ENCODE measurements around the gene FBRSL1. TPM values are rescaled to one million over a fixed set of nuclear protein-coding genes. Genes with fewer than 3 reads are reported as not detected.

The FBRSL1 gene
- total and polyA plus RNA-seq, 7 donors = 3.9 to 37.0 (median 10.3) TPM

DNA sequence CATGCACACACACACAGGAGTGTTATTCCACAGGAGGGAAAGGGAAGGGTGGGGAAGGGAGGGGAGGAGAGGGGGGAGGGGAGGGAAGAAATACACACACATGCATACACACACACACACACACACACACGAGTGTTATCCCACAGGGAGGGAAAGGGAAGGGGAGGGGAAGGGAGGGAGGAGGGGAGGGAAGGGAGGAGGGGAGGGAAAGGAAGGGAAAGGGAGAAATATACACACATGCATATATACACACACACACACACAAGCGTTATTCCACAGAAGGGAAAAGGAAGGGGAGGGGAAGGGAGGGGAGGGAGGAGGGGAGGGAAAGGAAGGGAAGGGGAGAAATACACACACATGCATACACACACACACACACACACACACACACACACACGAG, 19.6 kb upstream of the FBRSL1 start:
- TF ChIP-seq EP300 (IDR thresholded peaks at IDR 0.05) (no peak), POLR2AphosphoS5 (IDR thresholded peaks at IDR 0.05) (no peak), POLR2A (IDR thresholded peaks at IDR 0.05) (no peak)
- TF ChIP-seq, protein P1, sequence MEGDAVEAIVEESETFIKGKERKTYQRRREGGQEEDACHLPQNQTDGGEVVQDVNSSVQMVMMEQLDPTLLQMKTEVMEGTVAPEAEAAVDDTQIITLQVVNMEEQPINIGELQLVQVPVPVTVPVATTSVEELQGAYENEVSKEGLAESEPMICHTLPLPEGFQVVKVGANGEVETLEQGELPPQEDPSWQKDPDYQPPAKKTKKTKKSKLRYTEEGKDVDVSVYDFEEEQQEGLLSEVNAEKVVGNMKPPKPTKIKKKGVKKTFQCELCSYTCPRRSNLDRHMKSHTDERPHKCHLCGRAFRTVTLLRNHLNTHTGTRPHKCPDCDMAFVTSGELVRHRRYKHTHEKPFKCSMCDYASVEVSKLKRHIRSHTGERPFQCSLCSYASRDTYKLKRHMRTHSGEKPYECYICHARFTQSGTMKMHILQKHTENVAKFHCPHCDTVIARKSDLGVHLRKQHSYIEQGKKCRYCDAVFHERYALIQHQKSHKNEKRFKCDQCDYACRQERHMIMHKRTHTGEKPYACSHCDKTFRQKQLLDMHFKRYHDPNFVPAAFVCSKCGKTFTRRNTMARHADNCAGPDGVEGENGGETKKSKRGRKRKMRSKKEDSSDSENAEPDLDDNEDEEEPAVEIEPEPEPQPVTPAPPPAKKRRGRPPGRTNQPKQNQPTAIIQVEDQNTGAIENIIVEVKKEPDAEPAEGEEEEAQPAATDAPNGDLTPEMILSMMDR (IDR thresholded peaks at IDR 0.05) = no peak

DNA sequence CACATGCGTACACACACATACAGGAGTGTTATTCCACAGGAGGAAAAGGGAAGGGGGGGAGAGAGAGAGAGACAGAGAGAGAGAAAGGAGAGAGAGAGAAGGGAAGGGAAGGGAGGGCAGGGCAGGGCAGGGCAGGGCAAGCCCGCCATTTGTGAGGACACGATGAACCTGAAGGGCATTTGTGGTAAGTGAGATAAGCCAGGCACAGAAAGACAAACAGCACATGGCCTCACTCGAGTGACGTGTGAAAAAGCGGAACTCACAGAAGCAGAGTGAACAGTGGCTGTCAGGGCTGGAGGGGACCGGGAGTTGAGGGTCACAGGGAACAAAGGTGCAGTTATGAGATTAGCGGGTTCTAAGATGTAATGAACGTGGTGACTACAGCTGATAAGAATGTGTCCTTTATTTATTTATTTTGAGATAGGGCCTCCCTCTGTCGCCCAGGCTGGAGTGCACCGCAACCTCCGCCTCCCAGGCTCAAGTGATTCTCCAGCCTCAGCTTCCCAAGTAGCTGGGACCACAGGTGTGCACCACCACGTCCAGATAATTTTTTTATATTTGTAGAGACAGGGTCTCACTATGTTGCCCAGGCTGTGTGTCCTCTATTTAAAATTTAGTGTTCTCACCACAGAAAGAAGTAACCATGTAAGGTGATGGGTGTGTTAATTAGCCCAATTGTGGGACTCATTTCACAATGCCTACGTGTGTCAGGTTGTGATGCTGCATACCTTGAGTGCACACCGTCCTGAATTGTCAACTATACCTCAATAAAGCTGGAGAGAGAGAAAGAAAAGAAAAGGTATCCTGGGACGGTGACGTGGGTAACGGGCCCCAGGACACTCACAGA, 18.7 kb upstream of the FBRSL1 start:
- H3K27ac ChIP-seq = no peak overlapping the region
- 35 to 56% methylated on average over 18 of the region's 18 CpGs for WGBS, 2 donors
- TF ChIP-seq EP300 (IDR thresholded peaks at IDR 0.05) = no peak
- TF ChIP-seq, protein P1 (IDR thresholded peaks at IDR 0.05) = no peak
- no peak for TF ChIP-seq POLR2AphosphoS5 (IDR thresholded peaks at IDR 0.05)
- TF ChIP-seq POLR2A (IDR thresholded peaks at IDR 0.05) = no peak
- peaks cover 6 to 31% (median 19%) of the 10 kb centered on the region in 3 donors for H3K27me3 ChIP-seq
- no peaks in the 10 kb centered on the region for H3K4me1 ChIP-seq
- intact Hi-C loops (cut with DNase I) = no loop called here
- H3K36me3 ChIP-seq = no peaks in the 10 kb centered on the region
- H3K4me3 ChIP-seq = no peak overlapping the region
- H3K9me3 ChIP-seq = no peaks in the 10 kb centered on the region
- no peak for DNase-seq

More for the DNA sequence above, 19.6 kb upstream of the FBRSL1 start:
- DNase-seq = no peak
- intact Hi-C loops (cut with DNase I) = no loop called here
- WGBS, 2 donors = 14 to 20% methylated on average over 2 of the region's 3 CpGs
- Histone ChIP-seq H3K4me3 (no peak overlapping the region), H3K4me1 (no peaks in the 10 kb centered on the region), H3K27ac (no peak overlapping the region), H3K9me3 (no peaks in the 10 kb centered on the region), H3K36me3 (no peaks in the 10 kb centered on the region), H3K27me3 (peaks cover 6 to 39% (median 27%) of the 10 kb centered on the region in 3 donors)

DNA sequence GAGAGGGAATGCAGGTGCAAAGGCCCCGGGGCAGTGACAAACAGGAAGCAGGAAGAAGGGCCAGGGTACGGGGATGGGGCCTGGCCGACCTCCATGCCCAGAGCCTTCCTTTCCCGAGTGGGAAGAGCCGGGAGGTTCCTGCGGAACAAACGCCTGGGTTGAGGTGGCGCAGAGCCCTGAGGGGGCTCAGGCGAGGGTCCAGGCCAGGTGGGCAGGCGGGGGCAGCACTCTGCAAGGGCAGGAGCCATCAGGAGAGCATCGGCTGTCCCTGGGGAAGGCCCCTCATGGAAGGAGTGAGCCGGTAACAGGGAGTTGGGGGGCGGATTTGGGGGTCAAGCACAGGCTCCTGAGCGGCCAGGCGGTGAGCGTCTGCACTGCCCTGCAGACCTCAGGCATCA, 18.1 kb upstream of the FBRSL1 start:
- TF ChIP-seq, protein P1 (IDR thresholded peaks at IDR 0.05) = no peak
- no peak for TF ChIP-seq POLR2AphosphoS5 (IDR thresholded peaks at IDR 0.05)
- TF ChIP-seq POLR2A (IDR thresholded peaks at IDR 0.05) = no peak
- no peak for TF ChIP-seq EP300 (IDR thresholded peaks at IDR 0.05)
- intact Hi-C loops (cut with DNase I) = no loop called here
- no peaks in the 10 kb centered on the region for H3K36me3 ChIP-seq
- H3K27ac ChIP-seq = no peak overlapping the region
- no peak for DNase-seq
- WGBS, 2 donors = 86 to 88% methylated on average over 16 of the region's 16 CpGs
- no peaks in the 10 kb centered on the region for H3K9me3 ChIP-seq
- H3K27me3 ChIP-seq = peaks cover 5 to 25% (median 14%) of the 10 kb centered on the region in 3 donors
- no peaks in the 10 kb centered on the region for H3K4me1 ChIP-seq
- H3K4me3 ChIP-seq = no peak overlapping the region

DNA sequence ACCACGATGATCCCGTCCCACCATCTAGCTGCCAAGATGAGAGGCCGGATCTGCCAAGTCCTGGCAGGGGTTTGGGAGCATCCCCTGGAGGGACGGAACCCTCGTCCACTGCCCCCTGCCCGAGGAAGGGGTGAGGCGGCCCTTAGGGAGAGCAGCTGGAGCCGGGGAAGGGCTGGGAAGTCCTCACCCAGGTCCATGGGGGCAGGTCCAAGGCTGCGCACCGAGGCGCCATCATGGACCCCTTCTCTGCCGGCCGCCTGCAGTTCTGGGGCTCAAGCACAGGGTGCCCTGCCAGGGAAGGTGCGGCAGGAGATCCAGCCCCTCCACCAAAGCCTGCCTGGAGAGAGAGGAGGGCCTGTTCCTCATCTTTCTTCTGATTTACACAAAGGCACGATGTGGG, 17.6 kb upstream of the FBRSL1 start:
- H3K27me3 ChIP-seq = peaks cover 0 to 20% (median 11%) of the 10 kb centered on the region in 3 donors
- no peaks in the 10 kb centered on the region for H3K36me3 ChIP-seq
- no peak for TF ChIP-seq EP300 (IDR thresholded peaks at IDR 0.05)
- TF ChIP-seq POLR2AphosphoS5 (IDR thresholded peaks at IDR 0.05) = no peak
- TF ChIP-seq, protein P1 (IDR thresholded peaks at IDR 0.05) = no peak
- TF ChIP-seq POLR2A (IDR thresholded peaks at IDR 0.05) = no peak
- no peaks in the 10 kb centered on the region for H3K9me3 ChIP-seq
- 80 to 81% methylated on average over 15 of the region's 15 CpGs for WGBS, 2 donors
- H3K4me1 ChIP-seq = no peaks in the 10 kb centered on the region
- no peak overlapping the region for H3K27ac ChIP-seq
- H3K4me3 ChIP-seq = no peak overlapping the region
- intact Hi-C loops (cut with DNase I) = no loop called here
- no peak for DNase-seq

Data from sigmoid colon (tissue), 7 donors.